Left colon (tissue), 2 donors: ENCODE data around the gene WDFY2. TPM values are rescaled to one million over a fixed set of nuclear protein-coding genes. Genes with fewer than 3 reads are reported as not detected.

Source experiments
- ATAC-seq: fragments of 200-7000 bp; cut with Tn5 transposase; one replicate; pipeline ENCODE4 v1.9.1; 2020; ENCODE audit warnings: mild to moderate bottlenecking, moderate library complexity
- DNase-seq, 2 donors: peaks; one replicate each; pipeline ENCODE4 v3.0.0-alpha.2; 2020
- intact Hi-C, 2 donors: fragments of 100-400 bp; cut with DNase I in 1 of 2; cut with micrococcal nuclease in 1 of 2; formaldehyde crosslinking; loops; one replicate each; pipeline versions ENCODE4 v1.11.2 to v1.14.0; 2022; cut with DNase I, micrococcal nuclease
- microRNA-seq, 2 donors: library from miRNA; unstranded; fragments of <30 nt; microRNA quantifications; one replicate each; pipeline versions ENCODE4 v1.1.0 to v1.2.0, GENCODE V29; 2020
- total RNA-seq, 2 donors: library from RNA; stranded (reverse); fragmentation: NEBNext Ultra II Directional; extraction: Animal tissue kit (Norgen Biotek cat#: 25700); gene quantifications; one replicate each; pipeline ENCODE4 v1.2.1, GENCODE V29; 2021
- donor health status: DM: no; HTN: no; CAD: no.
- donor health status: DM: yes; HTN: yes; CAD: no.

WDFY2 gene
- total RNA-seq, 2 donors from 2014 or later = 4.2 to 4.7 TPM

GRCh38 chr13:51814825-51815650 is 230.8 kb downstream of the WDFY2 start:
- ATAC-seq (peak; percentile 89), DNase-seq (peak; percentile 65 to 77)
- intact Hi-C loops = loop anchor here in 1 of 2 donors (10.0 kb wide), 1 partner anchor 360 kb away; the partner anchor contains the start of gene INTS6

DNA sequence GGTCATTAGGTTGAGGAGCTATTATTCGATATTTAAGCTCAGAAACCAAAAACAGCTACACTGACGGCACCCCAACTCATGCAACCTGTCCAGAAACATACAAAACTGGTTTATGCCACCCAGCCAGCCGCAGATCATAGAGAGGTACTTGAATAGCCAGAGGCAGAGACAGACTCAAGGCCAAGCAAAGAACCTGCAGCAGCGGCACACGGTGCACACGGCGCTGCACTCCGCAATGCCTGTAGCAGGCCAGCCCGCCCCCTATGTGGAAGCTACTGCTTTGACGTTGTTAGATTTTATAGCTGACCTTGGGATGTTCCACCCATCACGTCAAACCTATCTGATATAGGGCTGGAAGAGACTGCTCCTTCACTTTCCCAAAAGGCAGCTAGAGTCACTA is 231.6 kb downstream of the WDFY2 start:
- DNase-seq (peak in 1 of 2 donors; percentile 53), ATAC-seq (peak; percentile 87)
- intact Hi-C loops = loop anchor here in 1 of 2 donors (10.0 kb wide), 1 partner anchor 361 kb away; the partner anchor contains the start of gene INTS6

DNA sequence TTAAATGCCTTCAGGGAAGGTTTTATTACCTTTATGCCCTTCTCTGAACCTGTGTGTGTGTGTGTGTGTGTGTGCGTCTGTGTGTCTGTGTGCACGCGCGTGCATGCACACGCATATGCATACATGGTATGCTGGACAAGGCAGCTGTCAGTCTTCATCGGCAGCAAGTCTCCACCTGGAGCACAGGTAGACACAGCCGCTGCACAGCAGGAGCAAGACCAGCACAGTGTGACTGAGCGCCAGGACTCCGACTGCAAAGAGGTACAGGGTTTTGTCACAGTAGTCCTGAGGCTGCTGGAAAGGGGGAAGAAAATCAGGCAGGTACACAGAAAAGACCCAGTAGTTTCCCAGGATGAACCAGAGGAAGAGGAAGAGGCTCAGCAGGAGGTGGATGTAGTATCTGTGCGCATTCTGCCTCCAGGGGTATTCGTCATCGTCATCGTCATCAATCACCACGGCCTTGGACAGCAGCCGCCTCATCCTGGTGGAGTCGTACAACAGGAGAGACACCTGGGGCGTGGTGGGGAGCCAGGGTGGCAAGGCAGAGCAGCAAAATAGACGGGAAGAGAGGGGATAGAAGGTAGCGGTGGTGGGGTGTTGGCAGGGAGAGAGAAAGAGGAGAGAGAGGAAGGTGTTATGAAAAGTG is 232.5 kb downstream of the WDFY2 start:
- intact Hi-C loops = loop anchor here in 1 of 2 donors (10.0 kb wide), 1 partner anchor 362 kb away; the partner anchor contains the start of gene INTS6
- ATAC-seq (no peak), DNase-seq (no peak)

Small RNAs within 50 kb of the gene (microRNA-seq; reads per million reads assigned to microRNA genes)
- 0 reads per million in 2 donors for gene MIR4703

Other genes with a start within 250 kb of the WDFY2 start
- not detected for gene SERPINE3, start 244.8 kb upstream of the WDFY2 start, total RNA-seq
- gene INTS6, start 131.4 kb upstream of the WDFY2 start, total RNA-seq = 10 to 100 TPM; 32.1 to 35.4 TPM
- 10 to 100 TPM; 15.2 to 15.3 TPM for gene DHRS12, start 219.7 kb downstream of the WDFY2 start, total RNA-seq